Measurements from ENCODE around the gene CCT6B. TPM values are rescaled to one million over a fixed set of nuclear protein-coding genes. Genes with fewer than 3 reads are reported as not detected.

The CCT6B gene
- total RNA-seq, 2 donors from 2014 or later: 0.67 to 2.3 TPM

DNA sequence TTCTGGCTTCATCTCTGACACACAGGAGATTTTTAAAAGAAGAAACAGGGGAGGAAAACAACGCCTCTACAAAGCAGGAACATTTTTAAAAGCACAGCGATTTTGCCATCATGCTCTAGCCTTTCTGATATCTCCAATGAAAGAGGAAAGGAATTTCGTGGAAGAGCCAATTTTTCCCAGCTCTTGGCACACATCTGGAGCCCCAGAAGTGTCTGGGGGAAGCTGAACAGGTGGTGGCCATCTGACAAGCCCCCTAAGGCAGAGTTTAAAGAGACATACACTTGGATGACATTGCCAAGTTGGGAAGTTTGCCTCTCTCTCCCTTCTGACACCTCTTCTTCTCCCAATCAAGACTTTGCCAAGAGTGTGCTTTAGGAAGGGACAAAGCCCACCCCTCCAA is 82.1 kb downstream of the CCT6B start:
- no peaks in the 10 kb centered on the region for H3K27me3 ChIP-seq
- TF ChIP-seq CTCF (IDR thresholded peaks at IDR 0.05): no peak

More for the DNA sequence above, 82.1 kb downstream of the CCT6B start:
- no peaks in the 10 kb centered on the region for H3K4me1 ChIP-seq
- no peak overlapping the region for H3K4me3 ChIP-seq
- no peak overlapping the region for H3K9ac ChIP-seq (ENCODE audit: low read depth in 2 of 2, low read length in 2 of 2)
- no peak for DNase-seq
- no peaks in the 10 kb centered on the region for H3K9me3 ChIP-seq
- intact Hi-C loops (cut with DNase I): no loop called here
- H3K27ac ChIP-seq: no peak overlapping the region
- H3K36me3 ChIP-seq: no peaks in the 10 kb centered on the region

Other genes starting within 250 kb of the CCT6B start
- 10 to 100 TPM; 12.6 to 14.3 TPM for gene ZNF830, start 80 bp upstream of the CCT6B start, total RNA-seq
- 10 to 100 TPM; 29.1 to 42.9 TPM for gene LIG3, start 19.1 kb upstream of the CCT6B start, total RNA-seq
- gene RFFL, start 102.2 kb upstream of the CCT6B start, total RNA-seq: 10 to 100 TPM; 48.4 to 82.5 TPM
- gene RAD51D, start 158.4 kb upstream of the CCT6B start, total RNA-seq: 10 to 100 TPM in 1 of 2 donors, 1 to 10 TPM in 1; 6.1 to 17.3 TPM
- gene FNDC8, start 160.2 kb upstream of the CCT6B start, total RNA-seq: not detected
- gene NLE1, start 180.8 kb upstream of the CCT6B start, total RNA-seq: 10 to 100 TPM in 1 of 2 donors, 1 to 10 TPM in 1; 9.1 to 18.5 TPM
- gene UNC45B, start 186.4 kb upstream of the CCT6B start, total RNA-seq: not detected
- gene SLC35G3, start 232.9 kb upstream of the CCT6B start, total RNA-seq: not detected